Naive thymus-derived CD4-positive, alpha-beta T cell (primary cell): Measurements from ENCODE around the gene DNAJC17. TPM values are rescaled to one million over a fixed set of nuclear protein-coding genes. Genes with fewer than 3 reads are reported as not detected.

ENCODE experiments used
- ATAC-seq: fragments of 150-1000 bp; cut with Tn5 transposase; 2 replicates; pipeline ENCODE4 v1.10.0; 2021; ENCODE audit warnings: mild to moderate bottlenecking, moderate library complexity
- CTCF ChIA-PET: fragments of 350-600 bp; sonication (Branson Sonifier 250); formaldehyde crosslinking; loops from one replicate; lab custom pipeline; 2021; ENCODE audit warnings: antibody characterized with exemption; lab: Charles Lee
- POLR2A ChIA-PET: fragments of 350-600 bp; sonication (Branson Sonifier 250); formaldehyde crosslinking; loops from one replicate; lab custom pipeline; 2021; ENCODE audit warnings: antibody characterized with exemption, inconsistent platforms; lab: Charles Lee
- DNase-seq, 9 donors: peaks; one replicate each; pipeline versions ENCODE4 v3.0.0 to v3.0.0-alpha.2; 2020 to 2022; ENCODE audit warnings: mixed read lengths in 1 of 9
- H3K27ac ChIP-seq: one replicate; pipeline ENCODE4 v1.7.0; 2013; ENCODE audit warnings: mild to moderate bottlenecking, low read depth, low read length, moderate library complexity
- H3K27me3 ChIP-seq, 2 donors: one replicate each; pipeline ENCODE4 v1.7.0; 2013; ENCODE audit warnings: low read length in 2 of 2, mild to moderate bottlenecking in 2 of 2, moderate library complexity in 2 of 2; ENCODE audit not compliant: control insufficient read depth in 2 of 2, insufficient read depth in 2 of 2
- H3K36me3 ChIP-seq, 3 experiments: 1 replicate in 2 of 3; 2 replicates in 1 of 3; pipeline ENCODE4 v1.7.0; 2013; ENCODE audit warnings: low read length in 3 of 3, mild to moderate bottlenecking in 3 of 3, moderate library complexity in 1 of 3; ENCODE audit not compliant: insufficient read depth in 3 of 3, control insufficient read depth in 2 of 3
- H3K4me1 ChIP-seq, 2 donors: one replicate each; pipeline ENCODE4 v1.7.0; 2013; ENCODE audit warnings: low read length in 2 of 2, mild to moderate bottlenecking in 2 of 2, moderate library complexity in 1 of 2; ENCODE audit not compliant: control insufficient read depth in 2 of 2, insufficient read depth in 2 of 2
- H3K4me3 ChIP-seq: 2 replicates; pipeline ENCODE4 v1.7.0; 2013; ENCODE audit warnings: mild to moderate bottlenecking, low read length
- H3K9me3 ChIP-seq, 3 experiments: 1 replicate in 2 of 3; 2 replicates in 1 of 3; pipeline ENCODE4 v1.7.0; 2013; ENCODE audit warnings: low read length in 3 of 3; ENCODE audit not compliant: control insufficient read depth in 2 of 3
- H3K27ac Mint-ChIP-seq, 9 donors: one replicate each; pipeline ENCODE4 v1.8.0; 2020 to 2022; ENCODE audit warnings: mixed read lengths in 9 of 9, mild to moderate bottlenecking in 8 of 9, moderate library complexity in 5 of 9, inconsistent platforms in 2 of 9
- H3K27me3 Mint-ChIP-seq, 5 donors: one replicate each; pipeline ENCODE4 v1.8.0; 2021 to 2022; ENCODE audit warnings: mixed read lengths in 5 of 5, mild to moderate bottlenecking in 1 of 5
- H3K36me3 Mint-ChIP-seq, 5 donors: one replicate each; pipeline ENCODE4 v1.8.0; 2020 to 2022; ENCODE audit warnings: mixed read lengths in 5 of 5, mild to moderate bottlenecking in 3 of 5, inconsistent platforms in 1 of 5
- H3K4me1 Mint-ChIP-seq, 7 donors: one replicate each; pipeline ENCODE4 v1.8.0; 2020 to 2022; ENCODE audit warnings: mixed read lengths in 7 of 7, mild to moderate bottlenecking in 3 of 7, inconsistent platforms in 1 of 7
- H3K4me3 Mint-ChIP-seq, 10 donors: one replicate each; pipeline ENCODE4 v1.8.0; 2020 to 2022; ENCODE audit warnings: mild to moderate bottlenecking in 10 of 10, mixed read lengths in 10 of 10, moderate library complexity in 6 of 10, inconsistent platforms in 2 of 10
- H3K9me3 Mint-ChIP-seq, 11 donors: one replicate each; pipeline ENCODE4 v1.8.0; 2020 to 2022; ENCODE audit warnings: mixed read lengths in 11 of 11, mild to moderate bottlenecking in 4 of 11, inconsistent platforms in 1 of 11, moderate library complexity in 1 of 11
- intact Hi-C, 2 donors: fragments of 100-400 bp; cut with micrococcal nuclease; formaldehyde crosslinking; loops; one replicate each; pipeline ENCODE4 v1.15.1; 2023
- polyA plus RNA-seq, 2 donors: library from polyadenylated mRNA; unstranded; fragments of 300-500 nt; fragmentation: Illumina TruSeq; gene quantifications; one replicate each; pipeline ENCODE4 v1.2.3, GENCODE V29; 2021
- total RNA-seq, 6 experiments: library from RNA in 5 of 6; stranded (reverse) in 5 of 6; gene quantifications; 1 replicate in 5 of 6; 2 replicates in 1 of 6; pipeline ENCODE4 v1.2.3 and lab custom pipeline; 2021 to 2026

DNAJC17 gene
- total and polyA plus RNA-seq, 7 experiments from 2014 or later = 28.8 to 50.9 (median 35.5) TPM

- Mint-ChIP-seq H3K27ac (peak overlapping the region in 2 of 9 donors; percentile 1 to 36), H3K9me3 (no peaks in the 10 kb centered on the region), H3K27me3 (no peaks in the 10 kb centered on the region), H3K36me3 (peaks cover 3 to 36% (median 11%) of the 10 kb centered on the region in 5 donors), H3K4me1 (peaks cover 11 to 42% (median 34%) of the 10 kb centered on the region in 7 donors), H3K4me3 (no peak overlapping the region)
- DNase-seq (no peak), ATAC-seq (no peak)
- Histone ChIP-seq H3K4me3 (no peak overlapping the region), H3K36me3 (peaks cover 0 to 21% (median 0%) of the 10 kb centered on the region in 3 experiments), H3K4me1 (no peaks in the 10 kb centered on the region), H3K9me3 (no peaks in the 10 kb centered on the region), H3K27ac (no peak overlapping the region), H3K27me3 (no peaks in the 10 kb centered on the region)
- intact Hi-C loops = no loop called here
- ChIA-PET POLR2A (no interaction called here), CTCF (interaction anchor here (1.4 kb wide), 1 partner anchor 12 kb away, joined by 8 read pairs; no protein-coding TSS in a partner anchor)
Measured at GRCh38 chr15:40796512-40796911, 10.8 kb downstream of the DNAJC17 start.

GRCh38 chr15:40796041-40796440 lies 11.2 kb downstream of the DNAJC17 start:
- ChIA-PET POLR2A (no interaction called here), CTCF (interaction anchor here (0.6 kb wide), 1 partner anchor 229 kb away, joined by 4 read pairs; no protein-coding TSS in a partner anchor)
- Histone ChIP-seq H3K36me3 (peaks cover 0 to 19% (median 0%) of the 10 kb centered on the region in 3 experiments), H3K4me1 (no peaks in the 10 kb centered on the region), H3K9me3 (no peaks in the 10 kb centered on the region), H3K4me3 (no peak overlapping the region), H3K27ac (no peak overlapping the region), H3K27me3 (no peaks in the 10 kb centered on the region)
- peaks cover 10 to 39% (median 31%) of the 10 kb centered on the region in 7 donors for H3K4me1 Mint-ChIP-seq
- no peak for DNase-seq
- H3K4me3 Mint-ChIP-seq = no peak overlapping the region
- intact Hi-C loops = no loop called here
- H3K9me3 Mint-ChIP-seq = no peaks in the 10 kb centered on the region
- peaks cover 3 to 33% (median 9%) of the 10 kb centered on the region in 5 donors for H3K36me3 Mint-ChIP-seq
- no peaks in the 10 kb centered on the region for H3K27me3 Mint-ChIP-seq
- peak overlapping the region in 1 of 9 donors; percentile 1 for H3K27ac Mint-ChIP-seq
- ATAC-seq = no peak

GRCh38 chr15:40793216-40793989 lies 13.9 kb downstream of the DNAJC17 start:
- H3K27me3 ChIP-seq = no peaks in the 10 kb centered on the region
- H3K27ac Mint-ChIP-seq = no peak overlapping the region
- H3K4me3 ChIP-seq = no peak overlapping the region
- peaks cover 0 to 19% (median 0%) of the 10 kb centered on the region in 3 experiments for H3K36me3 ChIP-seq
- H3K36me3 Mint-ChIP-seq = peaks cover 0 to 16% (median 6%) of the 10 kb centered on the region in 5 donors
- no peak overlapping the region for H3K27ac ChIP-seq
- no peak for DNase-seq
- H3K9me3 Mint-ChIP-seq = no peaks in the 10 kb centered on the region
- ChIA-PET POLR2A (no interaction called here), CTCF (no interaction called here)
- no peak overlapping the region for H3K4me3 Mint-ChIP-seq
- intact Hi-C loops = no loop called here
- H3K4me1 ChIP-seq = no peaks in the 10 kb centered on the region
- no peak for ATAC-seq
- peaks cover 13 to 33% (median 27%) of the 10 kb centered on the region in 7 donors for H3K4me1 Mint-ChIP-seq
- no peaks in the 10 kb centered on the region for H3K27me3 Mint-ChIP-seq
- no peaks in the 10 kb centered on the region for H3K9me3 ChIP-seq

GRCh38 chr15:40792394-40792793 lies 14.9 kb downstream of the DNAJC17 start:
- ChIA-PET POLR2A (no interaction called here), CTCF (no interaction called here)
- peaks cover 7 to 9% of the 10 kb centered on the region in 2 donors for H3K4me1 ChIP-seq
- Mint-ChIP-seq H3K27me3 (no peaks in the 10 kb centered on the region), H3K9me3 (no peaks in the 10 kb centered on the region), H3K4me1 (peaks cover 18 to 36% (median 30%) of the 10 kb centered on the region in 7 donors), H3K4me3 (no peak overlapping the region), H3K27ac (peak overlapping the region in 1 of 9 donors; percentile 57), H3K36me3 (peaks cover 0 to 9% (median 6%) of the 10 kb centered on the region in 5 donors)
- no peaks in the 10 kb centered on the region for H3K27me3 ChIP-seq
- intact Hi-C loops = no loop called here
- DNase-seq = no peak
- no peak overlapping the region for H3K27ac ChIP-seq
- H3K4me3 ChIP-seq = no peak overlapping the region
- no peaks in the 10 kb centered on the region for H3K9me3 ChIP-seq
- peaks cover 0 to 19% (median 0%) of the 10 kb centered on the region in 3 experiments for H3K36me3 ChIP-seq
- no peak for ATAC-seq

- Mint-ChIP-seq H3K27me3 (no peaks in the 10 kb centered on the region), H3K4me3 (no peak overlapping the region), H3K36me3 (peaks cover 0 to 9% (median 3%) of the 10 kb centered on the region in 5 donors), H3K9me3 (no peaks in the 10 kb centered on the region), H3K27ac (no peak overlapping the region), H3K4me1 (peaks cover 21 to 35% (median 33%) of the 10 kb centered on the region in 7 donors)
- no peak overlapping the region for H3K4me3 ChIP-seq
- DNase-seq (no peak), ATAC-seq (no peak)
- no peaks in the 10 kb centered on the region for H3K9me3 ChIP-seq
- no peak overlapping the region for H3K27ac ChIP-seq
- ChIA-PET POLR2A (interaction anchor here (0.8 kb wide), 1 partner anchor 34 kb away, joined by 3 read pairs; no protein-coding TSS in a partner anchor), CTCF (interaction anchor here (1.0 kb wide), 1 partner anchor 12 kb away, joined by 3 read pairs; no protein-coding TSS in a partner anchor)
- intact Hi-C loops = no loop called here
- no peaks in the 10 kb centered on the region for H3K27me3 ChIP-seq
- H3K36me3 ChIP-seq = peaks cover 0 to 19% (median 0%) of the 10 kb centered on the region in 3 experiments
- peaks cover 14 to 18% of the 10 kb centered on the region in 2 donors for H3K4me1 ChIP-seq
Measured at GRCh38 chr15:40790718-40791117, 16.6 kb downstream of the DNAJC17 start.

GRCh38 chr15:40789999-40790398 lies 17.3 kb downstream of the DNAJC17 start:
- CTCF ChIA-PET = interaction anchor here (1.0 kb wide), 1 partner anchor 11 kb away, joined by 3 read pairs; no protein-coding TSS in a partner anchor
- Histone ChIP-seq H3K9me3 (no peaks in the 10 kb centered on the region), H3K36me3 (peaks cover 0 to 19% (median 0%) of the 10 kb centered on the region in 3 experiments), H3K4me1 (peaks cover 14 to 18% of the 10 kb centered on the region in 2 donors), H3K4me3 (no peak overlapping the region), H3K27ac (no peak overlapping the region), H3K27me3 (no peaks in the 10 kb centered on the region)
- no peak for DNase-seq
- no peaks in the 10 kb centered on the region for H3K9me3 Mint-ChIP-seq
- H3K36me3 Mint-ChIP-seq = peaks cover 0 to 9% (median 3%) of the 10 kb centered on the region in 5 donors
- ATAC-seq = no peak
- H3K4me3 Mint-ChIP-seq = no peak overlapping the region
- intact Hi-C loops = no loop called here
- POLR2A ChIA-PET = no interaction called here
- no peaks in the 10 kb centered on the region for H3K27me3 Mint-ChIP-seq
- H3K4me1 Mint-ChIP-seq = peaks cover 21 to 35% (median 30%) of the 10 kb centered on the region in 7 donors
- H3K27ac Mint-ChIP-seq = no peak overlapping the region
